HCT116 (cell line): ENCODE data around the gene C22orf39.

Source experiments
- POLR2A ChIP-seq: IDR thresholded peaks from 2 replicates; pipeline ENCODE4 v1.7.0; 2011; ENCODE audit warnings: borderline replicate concordance; ENCODE audit not compliant: insufficient read depth, insufficient read length; ENCODE audit errors: extremely low read depth
- ZFX ChIP-seq: fragments of 450-650 bp; IDR thresholded peaks from 2 replicates; pipeline ENCODE4 v1.6.1; 2017

DNA sequence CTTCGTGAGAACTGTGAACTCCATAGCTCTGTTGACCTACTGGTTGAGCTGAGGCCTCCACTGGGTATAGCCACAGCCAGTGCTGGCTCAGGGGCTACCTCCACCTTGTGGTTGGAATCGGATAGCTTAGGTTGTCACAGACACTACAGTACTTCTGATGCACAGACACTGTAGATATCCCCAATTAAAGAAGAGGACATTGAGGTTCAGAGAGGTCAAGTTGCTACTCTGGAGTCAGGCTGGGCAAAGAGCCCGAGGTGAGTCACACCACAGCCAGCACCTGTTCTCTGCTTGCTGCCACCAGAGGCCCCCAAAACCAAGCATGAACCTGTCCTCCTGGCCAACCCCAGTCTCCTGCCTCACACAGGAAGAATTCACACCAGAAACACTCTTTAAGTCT, 26.1 kb upstream of the C22orf39 start:
- TF ChIP-seq POLR2A (no peak), ZFX (no peak)
